Peyer's patch (tissue), 4 donors: ENCODE measurements around the gene RUBCN.
"Not testable (repeated sequence)": the region's sequence is repeated elsewhere in the genome, so short reads cannot be mapped to it uniquely, and the experiment has no call there.

Experiments used
- POLR2A ChIP-seq, 2 donors: fragments of 450-650 bp; IDR thresholded peaks; one replicate each; pipeline ENCODE4 v1.5.1; 2017; ENCODE audit warnings: antibody characterized with exemption in 2 of 2, mild to moderate bottlenecking in 2 of 2, moderate library complexity in 2 of 2
- TF ChIP-seq, protein P1 (sequence below), 6 experiments: fragments of 450-650 bp in 4 of 6; fragments of 200-600 bp in 2 of 6; sonication (generic) in 1 of 6; IDR thresholded peaks; one replicate each; pipeline ENCODE4 v1.5.1; 2017 to 2019; ENCODE audit warnings: antibody characterized with exemption in 6 of 6, mild to moderate bottlenecking in 3 of 6, moderate library complexity in 1 of 6

DNA sequence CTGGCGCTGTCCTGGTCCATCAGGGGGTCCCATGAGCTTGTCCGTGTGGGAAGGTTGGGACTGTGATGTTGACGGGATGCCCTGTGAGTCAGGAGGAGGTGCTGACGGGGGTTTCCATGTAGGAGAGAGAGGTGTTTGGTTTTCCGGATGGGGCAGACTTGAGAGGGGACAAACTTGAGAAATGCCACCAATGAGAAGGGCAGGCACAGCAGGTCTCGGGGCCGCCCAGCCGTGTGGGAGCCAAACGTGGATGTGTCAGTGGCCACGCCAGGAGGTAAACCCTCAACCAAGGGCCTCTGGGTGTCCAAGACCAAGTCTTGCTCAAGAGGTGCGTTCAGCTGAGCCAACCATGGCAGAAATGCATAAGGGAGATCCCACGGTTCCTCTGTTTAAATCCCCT is 105.9 kb downstream of the RUBCN start:
- TF ChIP-seq, protein P1, sequence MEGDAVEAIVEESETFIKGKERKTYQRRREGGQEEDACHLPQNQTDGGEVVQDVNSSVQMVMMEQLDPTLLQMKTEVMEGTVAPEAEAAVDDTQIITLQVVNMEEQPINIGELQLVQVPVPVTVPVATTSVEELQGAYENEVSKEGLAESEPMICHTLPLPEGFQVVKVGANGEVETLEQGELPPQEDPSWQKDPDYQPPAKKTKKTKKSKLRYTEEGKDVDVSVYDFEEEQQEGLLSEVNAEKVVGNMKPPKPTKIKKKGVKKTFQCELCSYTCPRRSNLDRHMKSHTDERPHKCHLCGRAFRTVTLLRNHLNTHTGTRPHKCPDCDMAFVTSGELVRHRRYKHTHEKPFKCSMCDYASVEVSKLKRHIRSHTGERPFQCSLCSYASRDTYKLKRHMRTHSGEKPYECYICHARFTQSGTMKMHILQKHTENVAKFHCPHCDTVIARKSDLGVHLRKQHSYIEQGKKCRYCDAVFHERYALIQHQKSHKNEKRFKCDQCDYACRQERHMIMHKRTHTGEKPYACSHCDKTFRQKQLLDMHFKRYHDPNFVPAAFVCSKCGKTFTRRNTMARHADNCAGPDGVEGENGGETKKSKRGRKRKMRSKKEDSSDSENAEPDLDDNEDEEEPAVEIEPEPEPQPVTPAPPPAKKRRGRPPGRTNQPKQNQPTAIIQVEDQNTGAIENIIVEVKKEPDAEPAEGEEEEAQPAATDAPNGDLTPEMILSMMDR (IDR thresholded peaks at IDR 0.05) = not testable (repeated sequence)
- not testable (repeated sequence) for TF ChIP-seq POLR2A (IDR thresholded peaks at IDR 0.05)
